ENCODE data around the gene UBE2L3.
"Not testable (repeated sequence)": the region's sequence is repeated elsewhere in the genome, so short reads cannot be mapped to it uniquely, and the experiment has no call there.

GRCh38 chr22:21550008-21550677 lies 17.4 kb upstream of the UBE2L3 start:
- TF ChIP-seq CTCF (optimal IDR thresholded peaks at IDR 0.05 in 1 of 3, IDR thresholded peaks at IDR 0.05 in 1 of 3, conservative IDR thresholded peaks at IDR 0.05 in 1 of 3; ENCODE audit: extremely low read depth in 1 of 3, insufficient read depth in 2 of 3, low read length in 3 of 3); EZH2 (IDR thresholded peaks at IDR 0.05; ENCODE audit: low read length): not testable (repeated sequence)
